HG02798 (cell line): ENCODE measurements around the gene NDNF.

Experiments used
- ATAC-seq: cut with Tn5 transposase; IDR thresholded peaks from one replicate; pipeline ENCODE4 v1.9.1; 2021; ENCODE audit warnings: mild to moderate bottlenecking; ENCODE audit not compliant: unreplicated experiment, poor library complexity

NDNF gene

DNA sequence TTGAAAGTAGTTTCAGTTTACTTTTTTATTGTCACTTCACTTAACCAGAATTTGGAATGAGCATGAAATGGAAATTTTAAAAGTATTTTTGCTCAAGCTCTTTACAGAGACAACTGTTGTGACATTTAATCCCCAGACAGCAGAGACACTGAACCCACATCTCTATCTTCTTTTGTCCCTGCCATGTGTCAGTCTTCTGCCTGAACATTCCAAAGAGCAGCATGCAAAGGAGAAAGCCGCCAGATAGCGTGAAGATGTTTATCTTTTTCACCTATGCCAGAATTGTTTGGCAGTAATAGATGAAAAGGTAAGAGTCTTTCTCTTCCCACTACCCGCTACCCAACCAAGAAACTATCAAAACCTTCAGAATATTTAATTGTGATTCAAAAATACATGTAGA, 46.8 kb downstream of the NDNF start:
- ATAC-seq = no peak

DNA sequence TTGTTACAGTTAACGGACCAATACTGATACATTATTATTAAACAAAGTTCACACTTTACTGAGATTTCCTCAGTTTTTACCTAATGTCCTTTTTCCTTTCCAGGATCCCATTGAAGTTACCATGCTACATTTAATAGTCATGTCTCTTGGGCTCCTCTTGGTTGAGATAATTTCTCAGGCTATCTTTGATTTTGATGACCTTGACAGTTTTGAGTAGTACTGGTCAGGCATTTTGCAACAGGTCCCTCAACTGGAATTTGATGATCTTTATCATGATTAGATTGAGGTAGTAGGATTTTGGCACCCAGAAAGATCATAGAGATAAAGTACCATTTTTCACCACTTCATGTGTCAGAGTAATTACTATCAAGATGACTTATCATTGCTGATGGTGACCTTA, 53.8 kb downstream of the NDNF start:
- ATAC-seq = no peak

DNA sequence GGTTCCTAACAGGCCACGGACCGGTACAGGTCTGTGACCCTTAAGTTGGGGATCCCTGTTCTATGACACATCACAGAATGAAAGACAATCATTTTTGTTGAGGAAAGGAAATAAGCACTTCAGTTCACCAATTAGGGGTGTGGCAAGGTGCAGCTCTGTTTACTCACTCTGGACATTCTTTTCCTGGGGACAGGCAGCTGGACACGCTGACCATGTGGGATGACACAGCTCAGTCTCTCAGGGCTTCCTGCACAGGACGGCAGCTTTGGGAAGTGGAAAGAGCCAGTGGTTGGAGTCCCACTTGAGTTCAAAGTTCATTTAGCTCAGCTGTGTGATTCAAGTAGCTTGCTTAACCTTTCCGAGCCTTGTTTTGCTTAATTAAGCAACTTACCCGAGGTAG, 55.7 kb downstream of the NDNF start:
- ATAC-seq = no peak

DNA sequence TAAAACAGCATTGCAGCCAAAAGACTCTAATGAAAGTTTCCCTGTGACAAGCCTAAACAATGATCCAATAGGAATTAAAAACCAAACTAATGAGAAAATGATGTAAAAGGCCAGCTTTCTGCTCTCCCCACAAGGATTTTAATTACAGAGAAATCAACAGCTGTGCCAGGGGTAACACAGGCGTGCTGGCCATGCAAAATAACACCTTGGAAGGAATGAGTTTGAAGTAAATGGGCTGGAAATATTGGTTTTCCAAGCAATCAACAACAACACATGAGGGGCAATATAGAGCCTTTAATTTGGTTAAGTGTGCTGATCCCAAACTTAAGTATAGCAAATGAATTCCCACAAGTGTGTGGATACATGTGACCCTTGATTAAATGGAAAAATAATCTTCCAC, 56.9 kb downstream of the NDNF start:
- ATAC-seq = no peak

DNA sequence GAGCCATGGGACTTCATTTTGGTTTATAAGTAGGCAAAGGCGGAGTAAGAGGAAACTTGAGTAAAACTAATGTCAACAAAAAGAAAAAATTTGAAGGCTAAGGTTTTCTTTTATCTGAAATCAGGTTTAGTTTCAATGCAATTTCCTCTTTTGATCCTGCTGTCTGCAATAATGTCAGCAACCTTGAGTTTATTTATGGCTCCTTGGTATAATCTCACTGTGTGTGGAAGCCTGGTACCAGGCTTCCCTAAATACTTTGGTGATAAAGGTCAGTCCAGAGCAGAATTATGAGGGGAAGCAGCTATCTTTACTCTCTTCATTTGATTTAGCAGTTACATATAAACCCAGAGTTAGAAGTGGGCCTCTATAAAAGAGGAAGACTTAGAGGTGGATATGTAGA, 57.8 kb downstream of the NDNF start:
- ATAC-seq = no peak

DNA sequence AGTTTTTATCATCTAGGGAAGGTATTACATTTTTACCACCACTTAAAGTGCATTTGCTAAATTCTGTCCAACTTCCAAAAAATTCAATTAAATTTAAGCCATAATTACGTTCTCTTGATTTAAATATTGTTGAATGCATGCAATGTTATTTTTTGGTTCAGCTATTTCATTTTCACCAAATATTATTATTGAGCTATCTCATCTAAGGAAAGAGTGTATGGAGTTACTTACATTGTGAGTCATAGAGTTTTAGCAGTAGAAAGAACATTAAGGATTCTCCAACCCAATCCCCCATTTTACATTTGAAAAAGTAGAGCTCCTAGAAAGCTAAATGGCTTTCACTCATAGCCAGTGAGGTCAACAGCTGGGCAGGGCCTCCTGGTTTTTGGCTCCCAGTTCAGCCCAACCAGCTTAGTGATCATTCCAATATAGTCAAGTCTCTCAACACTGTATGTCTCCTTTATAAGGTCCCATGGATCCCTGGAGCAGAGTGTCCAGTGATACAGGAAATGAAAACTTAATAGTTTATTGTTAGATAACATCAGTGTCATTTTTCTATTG, 60.5 kb downstream of the NDNF start:
- no peak for ATAC-seq

DNA sequence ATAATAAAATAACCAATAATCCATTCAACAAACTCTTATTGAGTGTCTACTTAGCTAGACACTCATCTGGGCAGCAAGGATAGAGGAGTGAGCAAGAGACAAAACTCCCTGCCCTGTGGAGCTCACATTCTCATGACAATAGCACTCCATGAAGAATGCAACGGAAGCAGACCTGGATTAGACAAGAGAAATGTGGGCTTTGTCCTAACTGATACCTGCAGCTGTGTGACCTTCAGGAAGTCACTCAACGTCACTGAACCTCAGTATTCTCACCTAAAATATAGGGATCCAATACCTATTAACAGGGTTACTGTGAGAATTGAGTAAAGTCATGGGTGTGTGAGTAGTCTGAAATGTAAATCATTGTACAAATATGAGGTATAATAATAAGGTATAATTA, 61.2 kb downstream of the NDNF start:
- ATAC-seq = no peak

DNA sequence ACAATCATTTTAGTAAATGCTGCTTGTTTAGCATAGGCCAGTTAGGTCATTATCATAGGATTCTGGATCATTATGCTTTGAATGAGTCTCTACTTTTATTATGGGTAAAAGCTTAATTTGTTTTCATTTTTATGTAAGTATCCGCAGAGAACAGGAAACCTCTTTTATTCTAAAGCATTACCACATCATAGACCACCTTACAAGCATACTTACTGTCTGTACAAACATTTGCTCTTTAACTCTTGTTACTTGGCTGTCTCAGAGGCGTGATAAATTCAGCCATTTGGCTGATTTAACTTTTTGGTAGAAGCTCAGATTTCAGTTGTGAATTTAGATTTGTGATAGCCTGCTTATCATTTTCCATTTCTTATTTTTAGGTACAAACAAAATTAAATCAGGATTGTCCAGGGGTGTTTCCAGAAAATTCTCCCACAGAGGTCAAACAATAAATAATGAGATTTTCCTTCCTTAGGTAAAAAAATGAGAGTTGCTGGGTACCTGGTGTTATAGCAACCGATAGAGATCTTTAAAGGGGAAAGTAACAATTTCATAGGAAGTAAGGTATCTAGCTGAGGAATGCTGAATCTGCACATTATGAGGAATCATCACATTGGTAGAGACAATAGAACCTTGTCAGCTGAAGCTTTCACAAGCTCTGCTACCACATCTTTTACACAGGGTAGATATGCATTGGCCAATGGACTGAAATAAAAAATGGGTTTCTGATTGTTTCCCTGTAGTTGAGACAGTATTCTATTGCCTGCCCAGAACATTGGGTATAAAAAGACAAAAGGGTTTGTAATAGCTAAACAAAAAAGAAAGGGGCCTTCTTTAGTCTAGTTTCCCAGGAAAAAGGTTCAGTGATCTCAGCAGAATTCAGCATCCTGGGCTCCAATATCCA, 62.5 kb downstream of the NDNF start:
- no peak for ATAC-seq

DNA sequence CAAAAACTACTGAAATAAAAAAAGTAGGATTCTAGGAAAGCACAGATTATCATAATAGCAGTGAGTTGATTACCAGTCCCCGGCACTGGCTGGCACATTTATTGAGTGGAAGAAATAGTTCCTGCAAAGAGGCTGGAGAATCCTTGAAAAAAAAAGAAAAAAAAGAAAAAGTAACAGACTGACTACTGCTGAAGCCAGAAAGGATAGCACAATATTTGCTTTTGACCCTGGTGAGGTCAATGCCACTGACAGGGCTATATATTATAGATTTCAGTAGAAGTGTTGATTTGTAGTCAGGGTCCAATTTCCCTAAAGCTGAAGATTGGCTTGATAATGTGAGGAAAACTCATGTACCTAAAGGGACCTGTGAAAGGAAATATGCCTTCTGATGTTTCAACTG, 64.7 kb downstream of the NDNF start:
- ATAC-seq = no peak

DNA sequence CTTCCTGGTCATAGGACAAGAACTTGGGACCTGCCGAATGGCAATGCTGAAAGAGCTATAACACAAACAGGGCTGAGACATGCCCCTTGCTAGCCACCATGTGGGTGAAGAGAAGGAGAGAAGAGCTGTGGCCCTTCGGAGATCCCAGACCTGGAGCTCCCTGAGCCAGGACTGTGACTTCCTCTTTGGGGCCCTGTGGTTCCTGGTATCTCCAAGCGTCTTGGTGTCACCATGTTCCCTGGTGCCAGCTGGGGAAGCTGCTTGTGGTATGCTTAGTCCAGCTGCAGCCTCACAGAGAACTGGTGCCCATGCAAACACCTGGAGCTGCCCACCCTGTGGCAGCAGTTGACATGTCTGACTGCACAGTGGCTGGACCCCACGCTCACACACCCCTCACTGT, 68.5 kb downstream of the NDNF start:
- no peak for ATAC-seq

DNA sequence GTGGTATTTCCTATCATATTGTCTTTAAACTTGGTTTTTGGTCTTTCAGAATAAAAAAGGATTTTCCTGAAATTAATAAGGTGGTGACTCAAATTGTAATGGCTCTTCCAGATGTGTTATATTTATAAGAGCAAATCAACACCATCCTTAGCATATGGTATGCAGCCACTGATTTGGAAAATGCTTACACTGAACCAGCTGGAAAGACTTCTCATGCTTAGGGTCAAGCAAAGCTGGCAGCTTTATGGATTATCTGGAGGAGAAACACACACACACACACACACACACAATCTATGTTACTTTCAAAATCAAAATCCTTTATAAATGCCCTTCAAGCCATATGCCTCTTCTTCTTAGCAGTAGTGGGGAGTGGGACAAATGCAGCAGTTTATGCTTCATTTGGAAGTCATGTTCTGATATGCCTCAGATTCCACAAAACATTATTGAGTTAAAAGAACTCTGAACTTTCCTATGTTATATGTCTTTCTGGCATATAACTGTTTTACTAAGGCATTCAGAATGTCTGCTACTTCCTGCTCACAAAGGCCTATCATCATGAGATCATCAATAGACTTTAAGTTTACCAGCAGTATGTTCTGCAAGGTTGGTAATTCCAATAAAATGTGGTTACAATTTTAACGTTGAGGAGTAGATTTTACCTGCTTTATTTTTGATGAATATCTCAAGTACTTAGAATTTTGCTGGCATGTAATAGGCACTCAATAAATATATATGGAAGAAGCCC, 76.9 kb downstream of the NDNF start:
- no peak for ATAC-seq

DNA sequence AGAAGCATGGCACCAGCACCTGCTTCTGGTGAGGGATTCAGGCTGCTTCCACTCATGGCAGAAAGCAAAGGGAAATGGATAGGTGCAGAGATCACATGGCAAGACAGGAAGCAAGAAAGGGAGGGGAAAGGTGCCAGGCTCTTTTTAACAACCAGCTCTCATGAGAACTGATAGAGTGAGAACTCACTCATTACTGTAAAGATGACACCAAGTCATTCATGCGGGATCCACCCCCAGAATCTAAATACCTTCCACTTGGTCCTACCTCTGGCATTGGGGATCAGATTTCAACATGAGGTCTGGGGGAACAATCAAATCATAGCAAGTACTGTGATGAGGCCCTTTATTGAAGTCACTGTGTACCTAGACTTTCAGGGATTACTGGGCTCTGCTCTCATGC, 77.8 kb downstream of the NDNF start:
- ATAC-seq = no peak

DNA sequence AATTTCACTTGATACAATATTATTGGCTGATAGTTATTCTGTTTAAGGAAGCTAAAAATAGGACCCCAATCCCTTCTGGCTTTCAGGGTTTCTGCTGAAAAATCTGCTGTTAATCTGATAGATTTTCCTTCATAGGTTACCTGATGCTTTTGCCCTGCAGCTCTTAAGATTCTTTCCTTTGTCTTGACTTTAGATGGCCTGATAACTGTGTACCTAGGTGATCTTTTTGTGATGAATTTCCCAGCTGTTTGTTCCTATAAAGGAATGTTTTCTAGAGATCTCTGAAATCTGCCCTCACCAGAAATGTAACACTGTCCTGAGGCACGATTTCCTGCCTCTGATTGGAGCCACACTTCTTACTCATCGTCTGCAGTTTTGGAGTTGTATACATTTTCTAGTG, 80.5 kb downstream of the NDNF start:
- no peak for ATAC-seq

DNA sequence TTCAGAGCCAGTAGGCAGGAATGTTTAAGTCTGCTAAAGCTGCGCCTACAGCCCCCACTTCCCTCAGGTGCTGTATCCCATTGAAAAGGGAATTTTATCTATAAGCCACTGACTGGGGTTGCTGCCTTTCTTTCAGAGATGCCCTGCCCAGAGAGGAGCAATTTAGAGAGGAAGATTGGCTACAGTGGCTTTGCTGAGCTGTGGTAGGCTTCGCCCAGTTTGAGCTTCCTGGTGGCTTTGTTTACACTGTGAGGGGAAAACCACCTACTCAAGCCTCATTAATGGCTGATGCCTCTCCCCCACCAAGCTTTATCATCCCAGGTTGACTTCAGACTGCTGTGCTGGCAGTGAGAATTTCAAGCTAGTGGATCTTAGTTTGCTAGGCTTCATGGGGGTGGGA, 82.1 kb downstream of the NDNF start:
- ATAC-seq = no peak
